HCT116 (cell line): ENCODE data around the gene CFAP46. TPM values are rescaled to one million over a fixed set of nuclear protein-coding genes. Genes with fewer than 3 reads are reported as not detected.

ENCODE experiments used
- ATAC-seq: fragments of 200-7000 bp; cut with Tn5 transposase; 2 replicates; pipeline ENCODE4 v1.9.1; 2020; ENCODE audit warnings: mild to moderate bottlenecking, moderate library complexity
- BruUV-seq: library from RNA; stranded (reverse); fragments of 400-500 nt; replicated peaks from 2 replicates; lab custom pipeline; 2021; lab: Mats Ljungman, UMichigan
- CTCF ChIA-PET: fragments of 300-600 bp; sonication (Branson Sonifier 250); formaldehyde crosslinking; loops from one replicate; lab custom pipeline; 2021; ENCODE audit warnings: antibody characterized with exemption; lab: Charles Lee
- POLR2A ChIA-PET: fragments of 300-600, 350-600 bp; sonication (Branson Sonifier 250); formaldehyde crosslinking; loops from one replicate; lab custom pipeline; 2021; ENCODE audit warnings: antibody characterized with exemption; lab: Charles Lee
- RAD21 ChIA-PET, 2 experiments: fragments of 300-600 bp; sonication (Branson Sonifier 250); formaldehyde crosslinking; loops; one replicate each; lab custom pipeline; 2023; ENCODE audit warnings: low total read pairs in 2 of 2; ENCODE audit not compliant: uncharacterized antibody in 2 of 2, unreplicated experiment in 2 of 2, low non-redundant PET in 1 of 2; lab: Charles Lee
- DNase-seq: peaks from one replicate; pipeline ENCODE4 v3.0.0-alpha.2; 2010; ENCODE audit warnings: low read depth, low spot score
- H2AFZ ChIP-seq: fragments of 200-600 bp; shearing (Covaris generic), sonication (generic); 2 replicates; pipeline ENCODE4 v1.6.1; 2017; ENCODE audit warnings: low read depth, mixed run types, mixed read lengths, antibody characterized with exemption, low read length; ENCODE audit not compliant: poor library complexity, severe bottlenecking
- H3K27ac ChIP-seq: 2 replicates; pipeline ENCODE4 v1.5.1; 2012; ENCODE audit warnings: low read depth, low read length
- H3K27me3 ChIP-seq: fragments of 200-600 bp; sonication (generic); 2 replicates; pipeline ENCODE4 v1.6.1; 2016; ENCODE audit warnings: mixed run types, low read length, mixed read lengths; ENCODE audit not compliant: insufficient read depth
- H3K36me3 ChIP-seq, 2 experiments: fragments of 200-500 bp in 1 of 2; fragments of 200-600 bp in 1 of 2; sonication (Bioruptor generic) in 1 of 2; sonication (generic) in 1 of 2; 2 replicates each; pipeline versions ENCODE4 v1.5.1 to v1.6.1; 2014 to 2016; ENCODE audit warnings: low read length in 2 of 2, inconsistent platforms in 1 of 2, mixed read lengths in 1 of 2, mixed run types in 1 of 2; ENCODE audit not compliant: insufficient read depth in 2 of 2, control insufficient read depth in 1 of 2
- H3K4me1 ChIP-seq, 2 experiments: fragments of 200-600 bp in 1 of 2; sonication (generic) in 1 of 2; 2 replicates each; pipeline versions ENCODE4 v1.5.1 to v1.6.1; 2012 to 2017; ENCODE audit warnings: low read length in 2 of 2, inconsistent platforms in 1 of 2, mild to moderate bottlenecking in 1 of 2, mixed read lengths in 1 of 2, mixed run types in 1 of 2, moderate library complexity in 1 of 2; ENCODE audit not compliant: insufficient read depth in 2 of 2, control insufficient read depth in 1 of 2
- H3K4me2 ChIP-seq: fragments of 200-600 bp; sonication (generic); 2 replicates; pipeline ENCODE4 v1.6.1; 2017; ENCODE audit warnings: mixed run types, low read length, mixed read lengths
- H3K4me3 ChIP-seq, 2 experiments: fragments of 200-600 bp in 1 of 2; sonication (generic) in 1 of 2; replicated peaks in 1 of 2; 2 replicates each; pipeline ENCODE4 v1.5.1; 2011 to 2016; ENCODE audit warnings: low read length in 2 of 2, control low read depth in 1 of 2, low read depth in 1 of 2, mild to moderate bottlenecking in 1 of 2, mixed read lengths in 1 of 2, mixed run types in 1 of 2
- H3K79me2 ChIP-seq: fragments of 200-600 bp; sonication (generic); 2 replicates; pipeline ENCODE4 v1.6.1; 2017; ENCODE audit warnings: mild to moderate bottlenecking, mixed run types, low read length, moderate library complexity, mixed read lengths; ENCODE audit not compliant: insufficient read depth
- H3K9ac ChIP-seq: fragments of 200-600 bp; sonication (generic); 2 replicates; pipeline ENCODE4 v1.6.1; 2016; ENCODE audit warnings: low read length, mixed read lengths
- H3K9me2 ChIP-seq: fragments of 200-600 bp; sonication (generic), shearing (Covaris generic); 2 replicates; pipeline ENCODE4 v1.6.1; 2017; ENCODE audit warnings: mixed run types, mild to moderate bottlenecking, moderate library complexity; ENCODE audit not compliant: insufficient read depth
- H3K9me3 ChIP-seq, 2 experiments: fragments of 200-500 bp in 1 of 2; fragments of 200-600 bp in 1 of 2; sonication (Bioruptor generic) in 1 of 2; sonication (generic) in 1 of 2; 2 replicates each; pipeline ENCODE4 v1.6.1; 2014 to 2017; ENCODE audit warnings: low read length in 2 of 2, mixed read lengths in 2 of 2, inconsistent platforms in 1 of 2, low read depth in 1 of 2, mild to moderate bottlenecking in 1 of 2, mixed run types in 1 of 2, moderate library complexity in 1 of 2; ENCODE audit not compliant: control insufficient read depth in 1 of 2, insufficient read depth in 1 of 2
- H4K20me1 ChIP-seq: fragments of 200-600 bp; sonication (generic), shearing (Covaris generic); 2 replicates; pipeline ENCODE4 v1.6.1; 2017; ENCODE audit warnings: mixed run types, mild to moderate bottlenecking, moderate library complexity; ENCODE audit not compliant: insufficient read depth
- CBX3 ChIP-seq: IDR thresholded peaks from 2 replicates; pipeline ENCODE4 v1.6.1; 2012; ENCODE audit warnings: low read depth
- CTCF ChIP-seq, 3 experiments: fragments of 200-600 bp in 1 of 3; sonication (generic) in 1 of 3; IDR thresholded peaks in 2 of 3; conservative IDR thresholded peaks in 1 of 3; 2 replicates each; pipeline ENCODE4 v1.5.1; 2012 to 2017; ENCODE audit warnings: low read depth in 2 of 3, low read length in 2 of 3, antibody characterized with exemption in 1 of 3, borderline replicate concordance in 1 of 3, control low read depth in 1 of 3, mild to moderate bottlenecking in 1 of 3, mixed read lengths in 1 of 3, mixed run types in 1 of 3, moderate library complexity in 1 of 3; ENCODE audit not compliant: insufficient read depth in 1 of 3
- EGR1 ChIP-seq: IDR thresholded peaks from 2 replicates; pipeline ENCODE4 v1.6.1; 2012; ENCODE audit warnings: low read depth
- ELF1 ChIP-seq: IDR thresholded peaks from 2 replicates; pipeline ENCODE4 v1.6.1; 2012; ENCODE audit warnings: low read depth, borderline replicate concordance
- JUND ChIP-seq: IDR thresholded peaks from 2 replicates; pipeline ENCODE4 v1.6.1; 2012
- MAX ChIP-seq: IDR thresholded peaks from 2 replicates; pipeline ENCODE4 v1.6.1; 2012
- RAD21 ChIP-seq: IDR thresholded peaks from 2 replicates; pipeline ENCODE4 v1.6.1; 2012; ENCODE audit warnings: low read depth, mild to moderate bottlenecking
- SIN3A ChIP-seq: IDR thresholded peaks from 2 replicates; pipeline ENCODE4 v1.6.1; 2012; ENCODE audit warnings: low read depth
- TCF7L2 ChIP-seq: IDR thresholded peaks from 2 replicates; pipeline ENCODE4 v1.7.0; 2011; ENCODE audit warnings: borderline replicate concordance, inconsistent platforms; ENCODE audit not compliant: insufficient read depth, insufficient read length; ENCODE audit errors: extremely low read depth
- ZFX ChIP-seq: fragments of 450-650 bp; IDR thresholded peaks from 2 replicates; pipeline ENCODE4 v1.6.1; 2017
- intact Hi-C: fragments of 100-400 bp; cut with micrococcal nuclease; formaldehyde crosslinking; loops from 2 replicates; pipeline ENCODE4 v1.10.0; 2022
- total RNA-seq: library from RNA; stranded (reverse); gene quantifications from one replicate; pipeline ENCODE4 v1.2.1, GENCODE V29; 2021; ENCODE audit not compliant: unreplicated experiment
- TF ChIP-seq, protein P1 (sequence below): IDR thresholded peaks from 2 replicates; pipeline ENCODE4 v1.6.1; 2011; ENCODE audit warnings: mild to moderate bottlenecking, low read length, moderate library complexity; ENCODE audit not compliant: insufficient replicate concordance; ENCODE audit errors: extremely low read depth

Gene CFAP46
- total RNA-seq, 1 experiment from 2014 or later = 1.4 TPM

DNA sequence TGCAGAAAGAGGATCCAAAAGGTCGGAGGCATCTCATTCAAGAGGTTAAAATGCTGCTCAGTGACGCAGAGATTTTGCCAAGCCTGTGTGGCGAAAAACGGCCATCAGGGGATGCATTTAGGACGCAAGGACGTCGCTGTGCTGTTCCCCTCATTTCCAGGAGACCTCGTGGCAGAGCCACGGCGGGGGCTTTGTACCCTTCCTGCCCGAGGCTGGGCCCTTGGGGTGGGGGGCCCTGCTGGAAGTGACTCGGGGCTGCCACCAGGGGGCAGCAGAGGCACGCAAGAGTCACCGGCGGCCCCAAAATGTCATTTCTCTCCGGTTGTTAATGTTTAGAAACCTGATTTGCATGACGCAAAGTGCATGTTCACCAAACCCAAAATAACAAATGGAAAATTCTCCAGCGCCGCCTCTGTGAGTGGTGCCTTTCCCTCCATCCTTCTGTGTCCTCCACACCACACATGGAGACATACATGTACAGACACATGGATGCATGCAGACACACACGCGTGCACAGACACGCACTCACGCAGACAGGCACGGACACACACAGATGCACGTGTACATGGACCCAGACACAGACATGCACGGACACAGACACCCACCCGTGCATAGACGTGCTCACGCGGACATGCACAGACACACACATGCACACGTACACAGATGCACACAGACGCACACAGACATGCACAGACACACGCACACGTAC, 105.4 kb downstream of the CFAP46 start:
- RAD21 ChIA-PET = no interaction called here
- no TSS peak for BruUV-seq
- H3K4me2 ChIP-seq = no peak overlapping the region
- H3K9me3 ChIP-seq = no peaks in the 10 kb centered on the region
- POLR2A ChIA-PET = no interaction called here
- H3K36me3 ChIP-seq = no peaks in the 10 kb centered on the region
- CTCF ChIA-PET = no interaction called here
- no peaks in the 10 kb centered on the region for H4K20me1 ChIP-seq
- no peak for TF ChIP-seq SIN3A
- TF ChIP-seq MAX = no peak
- TF ChIP-seq ZFX = no peak
- TF ChIP-seq CBX3 = no peak
- no peak for TF ChIP-seq JUND
- no peak for TF ChIP-seq TCF7L2
- TF ChIP-seq, protein P1, sequence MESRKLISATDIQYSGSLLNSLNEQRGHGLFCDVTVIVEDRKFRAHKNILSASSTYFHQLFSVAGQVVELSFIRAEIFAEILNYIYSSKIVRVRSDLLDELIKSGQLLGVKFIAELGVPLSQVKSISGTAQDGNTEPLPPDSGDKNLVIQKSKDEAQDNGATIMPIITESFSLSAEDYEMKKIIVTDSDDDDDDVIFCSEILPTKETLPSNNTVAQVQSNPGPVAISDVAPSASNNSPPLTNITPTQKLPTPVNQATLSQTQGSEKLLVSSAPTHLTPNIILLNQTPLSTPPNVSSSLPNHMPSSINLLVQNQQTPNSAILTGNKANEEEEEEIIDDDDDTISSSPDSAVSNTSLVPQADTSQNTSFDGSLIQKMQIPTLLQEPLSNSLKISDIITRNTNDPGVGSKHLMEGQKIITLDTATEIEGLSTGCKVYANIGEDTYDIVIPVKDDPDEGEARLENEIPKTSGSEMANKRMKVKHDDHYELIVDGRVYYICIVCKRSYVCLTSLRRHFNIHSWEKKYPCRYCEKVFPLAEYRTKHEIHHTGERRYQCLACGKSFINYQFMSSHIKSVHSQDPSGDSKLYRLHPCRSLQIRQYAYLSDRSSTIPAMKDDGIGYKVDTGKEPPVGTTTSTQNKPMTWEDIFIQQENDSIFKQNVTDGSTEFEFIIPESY = no peak
- peak; percentile 72 for TF ChIP-seq RAD21
- TF ChIP-seq ELF1 = no peak
- TF ChIP-seq CTCF (IDR thresholded peaks at IDR 0.05 in 2 of 3, conservative IDR thresholded peaks at IDR 0.05 in 1 of 3; ENCODE audit: borderline replicate concordance in 1 of 3, insufficient read depth in 1 of 3, low read depth in 2 of 3, low read length in 2 of 3) = peak; percentile 43 to 74 (median 71); a peak in 5 of 6 replicates
- TF ChIP-seq EGR1 = no peak
- H3K79me2 ChIP-seq = no peaks in the 10 kb centered on the region
- no peaks in the 10 kb centered on the region for H3K27me3 ChIP-seq
- no peak overlapping the region for H3K9ac ChIP-seq
- intact Hi-C loops = no loop called here
- no peaks in the 10 kb centered on the region for H3K4me1 ChIP-seq
- ATAC-seq (peak; percentile 65; the same call in 1 of the 2 replicates), DNase-seq (no peak)
- no peak overlapping the region for H3K27ac ChIP-seq
- no peaks in the 10 kb centered on the region for H3K9me2 ChIP-seq
- H2AFZ ChIP-seq = no peak overlapping the region
- H3K4me3 ChIP-seq = no peak overlapping the region
